Skeletal muscle cell (primary cell): ENCODE data around the gene LRRN1.

Source experiments
- DNase-seq: peaks from one replicate; pipeline ENCODE4 v3.0.0-alpha.2; 2010; ENCODE audit warnings: low read depth
- H3K4me3 ChIP-seq: 2 replicates; pipeline ENCODE4 v1.5.1; 2011; ENCODE audit warnings: low read depth, mild to moderate bottlenecking, control low read depth, low read length, moderate library complexity

LRRN1 gene

GRCh38 chr3:3799173-3800079 is at the start of gene LRRN1:
TSS of gene LRRN1 (plus strand) at chr3:3799431. CDS start at chr3:3844642, 45,211 bp downstream.
- peak within 1 kb of the TSS; percentile 27 for H3K4me3 ChIP-seq

DNA sequence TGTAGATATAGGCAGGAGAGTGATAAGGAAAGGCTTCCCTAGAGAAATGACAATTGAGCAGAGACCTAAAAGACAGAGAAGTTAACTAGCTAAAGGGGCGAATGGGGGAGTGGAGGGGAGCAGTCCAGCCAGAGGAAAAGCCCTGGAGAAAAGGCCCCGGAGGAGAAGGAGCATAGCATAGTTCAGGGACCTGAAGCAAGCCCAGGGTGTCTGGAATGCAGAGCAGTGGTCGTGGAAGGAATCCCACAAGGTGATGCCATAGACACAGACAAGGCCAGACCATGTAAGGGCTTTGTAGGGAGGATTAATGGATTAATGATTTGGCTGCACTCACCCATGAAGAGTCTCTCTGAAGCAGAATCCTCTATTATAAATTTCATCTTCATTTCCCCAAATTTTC is 45.8 kb upstream of the LRRN1 start:
- no peak for DNase-seq
- H3K4me3 ChIP-seq, result no peak overlapping the region

More at GRCh38 chr3:3799173-3800079, at the start of gene LRRN1:
- no peak for DNase-seq

DNA sequence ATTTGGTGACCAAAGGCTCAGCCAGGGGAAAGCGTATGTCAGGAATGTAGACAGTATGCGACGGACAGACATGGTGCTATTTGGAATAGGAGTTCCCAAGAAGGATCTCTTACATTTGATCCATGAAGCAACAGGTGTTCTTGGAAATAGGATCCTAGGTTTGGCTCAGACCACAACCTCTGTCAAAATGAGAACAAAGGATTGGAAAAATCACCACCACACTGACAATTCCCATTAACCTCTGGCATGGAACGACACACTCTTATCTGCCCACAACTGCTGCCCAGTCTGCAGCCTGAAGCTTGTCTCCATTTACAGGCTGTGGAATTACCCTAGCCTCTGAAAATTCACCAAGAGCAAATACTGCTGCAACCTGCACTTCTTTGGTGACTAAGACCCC is 33.6 kb upstream of the LRRN1 start:
- no peak overlapping the region for H3K4me3 ChIP-seq
- no peak for DNase-seq

DNA sequence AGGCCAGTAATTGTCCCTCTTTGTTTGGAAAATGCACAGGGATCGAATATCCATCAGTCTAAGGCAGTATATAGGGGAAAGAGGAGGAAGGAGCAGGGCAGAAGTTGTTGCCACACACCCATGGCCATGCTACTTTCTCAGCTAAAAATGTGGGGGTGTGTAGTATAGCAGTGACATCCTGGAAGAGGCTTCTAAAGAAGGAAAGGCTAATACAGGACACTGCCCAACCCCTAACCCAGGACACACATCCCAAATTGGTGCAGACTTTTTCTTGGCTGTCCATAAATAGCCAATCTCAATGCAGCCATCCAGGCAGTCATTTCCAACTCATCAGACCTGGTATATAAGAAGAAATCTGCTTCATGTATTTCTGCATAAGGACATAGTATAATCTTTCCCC is 33.1 kb upstream of the LRRN1 start:
- H3K4me3 ChIP-seq, result no peak overlapping the region
- no peak for DNase-seq

DNA sequence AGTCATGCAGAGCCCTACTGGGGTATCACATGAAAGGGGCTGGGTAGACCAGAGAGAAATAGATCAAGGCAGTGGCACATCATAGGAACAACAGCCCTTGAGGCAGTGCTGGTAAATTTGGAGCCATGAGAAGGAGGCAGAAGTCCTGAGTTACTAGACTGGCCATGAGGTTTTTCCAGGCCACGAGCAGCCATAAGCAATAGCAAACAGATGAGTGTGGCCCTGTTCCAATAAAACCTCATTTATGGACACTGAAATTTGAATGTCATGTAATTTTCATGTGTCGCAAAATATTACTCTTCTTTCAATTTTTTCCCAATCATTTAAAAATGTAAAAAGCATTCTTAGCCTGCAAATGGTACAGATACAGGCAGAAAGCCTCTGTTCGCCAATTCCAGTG is 28.1 kb upstream of the LRRN1 start:
- no peak overlapping the region for H3K4me3 ChIP-seq
- no peak for DNase-seq

GRCh38 chr3:3771567-3771966 is 27.7 kb upstream of the LRRN1 start:
- H3K4me3 ChIP-seq, result no peak overlapping the region
- no peak for DNase-seq

- no peak for DNase-seq
- H3K4me3 ChIP-seq, result no peak overlapping the region
Measured at GRCh38 chr3:3772338-3772737, 26.9 kb upstream of the LRRN1 start.

DNA sequence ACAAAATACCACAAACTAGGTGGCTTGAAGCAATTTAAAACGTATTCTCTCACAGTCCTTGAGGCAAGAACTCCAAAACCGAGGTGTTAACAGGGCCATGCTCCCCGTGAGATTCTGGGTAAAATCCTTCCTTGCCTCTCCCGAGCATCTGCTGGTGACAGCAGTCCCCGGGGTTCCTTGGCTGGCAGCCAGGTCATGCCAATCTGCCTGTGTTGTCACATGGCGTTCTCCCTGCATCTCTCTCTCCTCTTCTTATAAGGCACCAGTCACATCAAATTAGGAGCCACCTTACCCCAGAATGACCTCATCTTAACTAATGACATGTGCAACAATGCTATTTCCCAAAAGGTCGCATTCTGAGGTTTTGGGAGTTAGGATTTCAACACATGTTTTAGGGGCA is 26.3 kb upstream of the LRRN1 start:
- DNase-seq, result no peak
- no peak overlapping the region for H3K4me3 ChIP-seq

DNA sequence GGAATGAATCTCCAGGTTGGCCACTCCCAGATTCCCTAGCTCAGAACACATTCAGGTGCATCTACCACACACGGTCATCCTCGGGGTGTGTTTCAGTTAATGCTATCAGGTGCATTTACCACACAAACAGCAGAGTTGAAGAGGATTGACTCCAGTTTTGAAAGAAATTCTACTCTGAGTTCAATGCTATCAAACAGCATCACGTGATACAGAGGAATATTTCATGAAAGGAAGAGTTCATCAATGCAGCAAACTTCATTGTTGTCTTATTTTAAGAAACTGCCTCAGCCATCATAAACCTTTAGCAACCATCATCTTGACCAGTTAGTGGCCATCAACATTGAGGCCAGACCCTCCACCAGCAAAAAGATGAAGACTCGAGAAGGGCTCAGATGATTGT is 22.6 kb upstream of the LRRN1 start:
- DNase-seq, result no peak
- H3K4me3 ChIP-seq, result no peak overlapping the region

- H3K4me3 ChIP-seq, result no peak overlapping the region
- no peak for DNase-seq
Measured at GRCh38 chr3:3778216-3778615, 21.0 kb upstream of the LRRN1 start.

DNA sequence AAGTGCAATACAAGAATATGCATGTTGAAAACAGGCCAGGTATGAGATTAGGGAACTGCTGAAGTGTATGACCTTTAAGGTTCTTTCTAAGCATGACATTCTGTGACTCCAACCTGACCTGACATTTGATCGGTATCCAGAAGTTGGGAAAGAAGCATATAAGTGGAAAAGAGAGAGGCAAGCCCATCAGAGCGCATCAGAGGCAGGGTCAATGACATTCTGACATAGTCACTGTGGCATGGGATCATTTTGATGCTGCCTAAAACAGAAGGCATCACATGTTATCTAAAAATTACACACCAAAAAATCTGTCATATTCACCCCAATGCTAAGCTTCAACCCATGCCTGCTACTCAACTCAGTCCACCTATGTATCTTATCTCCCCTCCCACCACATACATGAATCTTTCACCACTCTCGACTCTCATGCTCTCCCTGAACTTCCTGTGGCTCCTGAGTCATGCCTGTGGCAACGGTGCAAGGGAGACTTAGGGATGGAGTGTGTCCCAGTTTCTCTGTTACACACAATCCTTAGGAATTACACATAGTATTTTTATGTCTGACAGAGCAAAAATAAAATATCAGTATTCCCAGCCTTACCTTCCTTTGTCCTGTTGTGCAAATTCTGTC is 20.5 kb upstream of the LRRN1 start:
- no peak for DNase-seq

GRCh38 chr3:3782457-3782856 is 16.8 kb upstream of the LRRN1 start:
- no peak for DNase-seq
- no peak overlapping the region for H3K4me3 ChIP-seq

More for the DNA sequence above, 20.5 kb upstream of the LRRN1 start:
- no peak overlapping the region for H3K4me3 ChIP-seq

GRCh38 chr3:3783210-3783609 is 16.0 kb upstream of the LRRN1 start:
- DNase-seq, result no peak
- no peak overlapping the region for H3K4me3 ChIP-seq

GRCh38 chr3:3783696-3784095 is 15.5 kb upstream of the LRRN1 start:
- DNase-seq, result no peak
- no peak overlapping the region for H3K4me3 ChIP-seq

DNA sequence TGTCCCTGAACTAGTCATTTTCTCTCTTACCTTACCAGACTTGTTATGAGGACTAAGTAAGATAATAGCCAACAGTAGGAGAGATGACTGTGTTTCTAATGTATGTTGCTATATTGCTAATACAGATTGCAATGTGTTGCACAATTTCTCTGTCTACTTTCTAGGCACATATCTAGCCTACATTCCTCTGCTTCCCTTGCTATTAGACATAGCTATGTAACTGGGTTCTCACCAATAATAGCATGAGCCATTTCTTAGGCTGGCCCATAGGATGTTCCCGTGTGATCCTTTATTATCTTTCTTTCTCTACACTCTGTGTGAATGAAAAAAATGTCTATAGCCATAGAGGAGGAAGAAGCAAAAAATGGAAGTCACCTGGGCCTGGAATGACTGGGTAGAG is 6.8 kb upstream of the LRRN1 start:
- no peak for DNase-seq
- no peak overlapping the region for H3K4me3 ChIP-seq

- peak overlapping the region; percentile 27 for H3K4me3 ChIP-seq
- no peak for DNase-seq
Measured at GRCh38 chr3:3798631-3799113, 559 bp upstream of the LRRN1 start.

GRCh38 chr3:3800080-3800455 is 837 bp downstream of the LRRN1 start:
- no peak overlapping the region for H3K4me3 ChIP-seq
- no peak for DNase-seq

DNA sequence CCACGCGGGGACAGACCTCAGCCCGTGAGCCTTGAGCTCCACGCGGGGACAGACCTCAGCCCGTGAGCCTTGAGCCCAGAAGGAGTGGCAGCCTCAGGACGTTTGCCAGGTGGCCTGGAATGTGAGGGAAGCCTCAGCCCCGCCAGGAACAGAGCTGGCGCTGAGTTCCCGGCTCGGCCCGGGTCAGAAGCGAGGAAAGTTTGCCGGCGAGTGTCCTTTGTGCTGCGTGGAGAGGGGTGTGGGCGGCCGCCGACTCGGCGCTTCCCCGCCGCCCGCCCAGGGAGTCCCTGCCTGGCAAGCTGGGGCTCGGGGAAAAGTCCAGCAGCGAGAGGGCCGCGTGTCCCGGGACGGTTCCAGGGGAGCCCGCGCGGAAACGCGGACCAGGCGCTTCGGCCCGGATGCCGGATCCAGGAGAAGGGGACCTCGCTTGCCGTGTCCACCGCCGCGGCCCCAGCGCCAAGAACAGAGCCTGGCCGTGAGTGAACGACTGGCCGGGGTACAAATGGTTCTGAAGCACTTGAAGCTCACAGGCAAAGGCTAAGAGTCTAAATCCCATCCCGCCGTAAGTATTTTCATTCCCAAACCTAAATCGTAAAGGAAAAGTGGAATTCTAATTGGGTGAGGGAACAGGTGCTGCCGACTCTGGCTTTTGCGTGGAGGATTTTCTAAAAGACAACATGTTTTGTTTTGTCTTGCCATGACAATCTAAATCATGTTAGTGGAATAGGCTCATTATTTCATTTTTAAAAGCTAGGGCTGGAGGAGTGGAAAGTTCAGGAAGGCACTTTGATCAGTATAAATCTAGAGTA is 1.7 kb downstream of the LRRN1 start:
- DNase-seq, result no peak
- no peak overlapping the region for H3K4me3 ChIP-seq

- DNase-seq, result no peak
- H3K4me3 ChIP-seq, result no peak overlapping the region
Measured at GRCh38 chr3:3801494-3801841, 2.2 kb downstream of the LRRN1 start.

- no peak overlapping the region for H3K4me3 ChIP-seq
- DNase-seq, result no peak
Measured at GRCh38 chr3:3802046-3802445, 2.8 kb downstream of the LRRN1 start.
